G401 (cell line): ENCODE measurements around the gene ZFP42. TPM values are rescaled to one million over a fixed set of nuclear protein-coding genes. Genes with fewer than 3 reads are reported as not detected.
"Not testable (repeated sequence)": the region's sequence is repeated elsewhere in the genome, so short reads cannot be mapped to it uniquely, and the experiment has no call there.

Experiments used
- DNase-seq: peaks from one replicate; pipeline ENCODE4 v3.0.0-alpha.2; 2015; ENCODE audit warnings: low spot score
- in situ Hi-C: cut with HindIII; loops from 2 replicates; pipeline ENCODE4 v1.10.0; 2016; ENCODE audit warnings: low sequenced_read_pairs, mixed read lengths
- total RNA-seq: library from RNA; depleted of rRNA; stranded (reverse); fragments of >200 nt; shearing (Covaris generic); gene quantifications from 2 replicates; pipeline ENCODE4 v1.2.3, GENCODE V29; 2014

ZFP42 gene
- total RNA-seq, 1 experiment from 2014 or later: not detected

- no peak for DNase-seq
- in situ Hi-C loops: no loop called here
Observed at GRCh38 chr4:188016754-188017153, 21.2 kb downstream of the ZFP42 start.

- no peak for DNase-seq
- in situ Hi-C loops: no loop called here
Observed at GRCh38 chr4:188018262-188018661, 22.7 kb downstream of the ZFP42 start.

GRCh38 chr4:188021548-188022249, 26.1 kb downstream of the ZFP42 start:
- DNase-seq: no peak
- in situ Hi-C loops: no loop called here

GRCh38 chr4:188023682-188024081, 28.1 kb downstream of the ZFP42 start:
- no peak for DNase-seq
- in situ Hi-C loops: no loop called here

- in situ Hi-C loops: no loop called here
- no peak for DNase-seq
Observed at GRCh38 chr4:188025476-188025875, 29.9 kb downstream of the ZFP42 start.

GRCh38 chr4:188029114-188029513, 33.5 kb downstream of the ZFP42 start:
- in situ Hi-C loops: no loop called here
- DNase-seq: no peak

GRCh38 chr4:188030401-188030800, 34.8 kb downstream of the ZFP42 start:
- DNase-seq: no peak
- in situ Hi-C loops: no loop called here

GRCh38 chr4:188031751-188032150, 36.2 kb downstream of the ZFP42 start:
- in situ Hi-C loops: no loop called here
- DNase-seq: no peak

- no peak for DNase-seq
Observed at GRCh38 chr4:188032170-188032569, 36.6 kb downstream of the ZFP42 start.

GRCh38 chr4:188032583-188032982, 37.0 kb downstream of the ZFP42 start:
- in situ Hi-C loops: no loop called here
- no peak for DNase-seq

More at GRCh38 chr4:188032170-188032569, 36.6 kb downstream of the ZFP42 start:
- in situ Hi-C loops: no loop called here

GRCh38 chr4:188037003-188037713, 41.6 kb downstream of the ZFP42 start:
- DNase-seq: no peak
- in situ Hi-C loops: no loop called here

- in situ Hi-C loops: no loop called here
- DNase-seq: no peak
Observed at GRCh38 chr4:188041721-188042120, 46.1 kb downstream of the ZFP42 start.

GRCh38 chr4:188042191-188042590, 46.6 kb downstream of the ZFP42 start:
- in situ Hi-C loops: no loop called here
- DNase-seq: no peak

- in situ Hi-C loops: no loop called here
- DNase-seq: no peak
Observed at GRCh38 chr4:188043154-188043553, 47.6 kb downstream of the ZFP42 start.

- DNase-seq, in situ Hi-C loops: not testable (repeated sequence)
Observed at GRCh38 chr4:188045461-188045860, 49.9 kb downstream of the ZFP42 start.

- in situ Hi-C loops: no loop called here
- no peak for DNase-seq
Observed at GRCh38 chr4:188046657-188047056, 51.1 kb downstream of the ZFP42 start.

- in situ Hi-C loops: no loop called here
- DNase-seq: no peak
Observed at GRCh38 chr4:188053302-188053701, 57.7 kb downstream of the ZFP42 start.
